Hematopoietic multipotent progenitor cell (in vitro differentiated cells): ENCODE results near the gene GPHB5. TPM values are rescaled to one million over a fixed set of nuclear protein-coding genes. Genes with fewer than 3 reads are reported as not detected.
"Not testable (repeated sequence)": the region's sequence is repeated elsewhere in the genome, so short reads cannot be mapped to it uniquely, and the experiment has no call there.

Source experiments
- DNase-seq, 3 donors: peaks; one replicate each; pipeline ENCODE4 v3.0.0-alpha.2; 2011 to 2015; ENCODE audit warnings: low read depth in 2 of 3, low spot score in 2 of 3
- total RNA-seq: library from RNA; depleted of rRNA; stranded (reverse); fragments of >200 nt; gene quantifications from one replicate; pipeline ENCODE4 v1.2.3, GENCODE V29; 2012

Gene GPHB5
- total RNA-seq, 1 donor = not detected

DNA sequence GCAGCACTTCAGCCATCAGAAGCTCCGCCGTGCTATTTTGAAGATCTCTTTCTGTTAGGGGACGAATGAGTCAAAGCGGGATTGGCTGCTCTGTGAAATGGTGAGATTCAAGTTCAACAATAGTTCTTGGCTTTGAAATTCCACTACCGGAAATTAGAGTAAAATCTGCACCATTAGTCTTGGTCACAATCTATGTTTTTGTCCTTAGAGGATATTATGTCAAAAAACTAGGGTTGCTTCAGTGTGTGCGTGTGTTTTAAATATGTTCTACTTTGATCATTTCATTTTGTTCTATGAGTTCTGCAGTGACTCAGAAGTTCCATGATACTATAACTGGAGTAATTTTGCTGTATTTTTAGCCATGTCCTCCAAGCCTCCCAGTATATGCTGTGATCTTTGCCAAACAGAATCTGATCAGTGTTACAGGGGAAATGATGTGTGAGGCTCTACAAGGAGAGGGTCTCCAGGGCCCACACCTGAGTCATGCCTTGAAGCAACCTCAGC, 22.6 kb downstream of the GPHB5 start:
- DNase-seq = no peak

DNA sequence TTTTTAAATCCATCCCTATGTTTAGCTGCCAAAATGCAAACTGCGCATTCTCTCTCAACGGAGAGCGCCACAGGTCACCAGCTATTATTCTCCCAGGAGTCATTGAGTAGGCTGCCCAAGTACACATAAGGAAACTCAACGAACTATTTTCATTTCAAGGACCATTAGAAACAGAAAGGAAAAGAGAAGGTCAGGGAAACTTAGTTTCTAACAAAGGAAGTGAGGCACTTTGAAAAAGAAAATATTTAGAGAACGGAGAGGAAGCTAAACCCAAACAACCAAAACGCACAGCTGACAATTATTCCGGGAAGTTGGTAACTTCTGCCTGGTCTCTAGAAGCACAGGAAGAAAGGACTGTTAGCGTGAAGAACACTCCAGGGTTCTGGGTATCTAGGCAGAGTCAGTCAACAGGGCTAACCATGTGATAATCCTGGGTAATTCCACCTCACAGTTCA, 23.5 kb downstream of the GPHB5 start:
- no peak for DNase-seq

DNA sequence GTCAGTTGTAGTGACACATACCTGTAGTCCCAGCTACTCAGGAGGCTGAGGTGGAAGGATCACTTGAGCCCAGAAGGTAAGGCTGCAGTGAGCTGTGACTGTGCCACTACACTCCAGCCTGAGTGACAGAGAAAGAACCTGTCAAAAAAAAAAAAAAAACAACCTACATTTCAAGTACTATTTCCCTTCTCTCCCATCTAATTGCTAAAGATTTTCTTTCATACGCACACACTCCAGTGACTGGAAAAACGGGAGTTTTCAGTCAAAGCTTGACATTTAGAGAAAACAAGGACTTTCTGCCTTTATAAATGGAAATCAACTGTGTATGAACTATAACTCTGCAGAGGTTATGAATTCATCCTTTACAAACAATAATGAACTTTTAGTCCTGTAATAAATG, 25.9 kb downstream of the GPHB5 start:
- DNase-seq = no peak

DNA sequence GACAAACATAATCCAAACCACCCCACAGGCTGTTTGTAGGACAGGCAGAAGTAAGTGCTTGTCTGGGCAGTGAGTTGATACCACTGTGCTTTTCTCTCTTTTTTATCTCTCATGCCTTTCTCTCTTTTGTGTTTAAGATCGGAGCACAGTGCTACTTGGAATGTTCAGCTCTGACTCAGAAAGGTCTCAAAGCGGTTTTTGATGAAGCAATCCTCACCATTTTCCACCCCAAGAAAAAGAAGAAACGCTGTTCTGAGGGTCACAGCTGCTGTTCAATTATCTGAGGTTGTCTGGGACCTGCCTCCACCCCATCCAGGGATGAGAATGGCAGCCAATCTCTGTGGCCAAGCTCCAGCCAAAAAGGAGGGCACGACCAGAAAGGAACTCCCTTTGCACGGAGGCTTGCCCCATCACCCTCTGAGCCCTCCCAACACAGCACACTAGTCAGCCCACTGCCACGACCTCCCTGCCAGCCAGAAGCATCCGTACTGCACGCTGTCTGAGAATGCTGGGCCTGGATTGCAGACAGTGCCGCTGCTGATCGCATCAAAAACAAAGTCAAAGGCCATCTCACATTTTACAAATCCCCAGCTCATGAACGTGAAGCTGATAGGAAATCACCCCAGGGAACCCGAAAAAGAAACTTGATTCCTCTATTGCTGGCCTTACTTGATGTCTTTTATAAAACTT, 27.8 kb downstream of the GPHB5 start:
- DNase-seq = no peak

DNA sequence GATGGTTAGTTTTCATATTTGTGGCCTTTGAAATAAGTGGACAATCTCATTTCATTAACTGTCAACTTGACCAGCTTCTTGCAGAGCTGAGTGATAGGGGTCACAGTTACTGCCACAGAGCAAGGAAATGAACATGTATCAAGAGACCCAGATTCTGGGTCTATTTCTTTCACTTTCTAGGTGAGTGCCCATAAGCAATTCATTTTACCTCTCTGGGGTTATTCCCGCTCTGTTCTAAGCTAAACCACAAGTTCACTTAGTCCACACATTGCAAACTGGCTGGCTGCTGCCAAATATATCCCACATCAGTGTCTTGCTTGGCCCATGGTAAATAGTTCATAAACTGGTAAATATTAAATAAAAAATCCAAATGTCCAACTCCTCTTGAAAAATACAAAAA, 29.9 kb downstream of the GPHB5 start:
- no peak for DNase-seq

DNA sequence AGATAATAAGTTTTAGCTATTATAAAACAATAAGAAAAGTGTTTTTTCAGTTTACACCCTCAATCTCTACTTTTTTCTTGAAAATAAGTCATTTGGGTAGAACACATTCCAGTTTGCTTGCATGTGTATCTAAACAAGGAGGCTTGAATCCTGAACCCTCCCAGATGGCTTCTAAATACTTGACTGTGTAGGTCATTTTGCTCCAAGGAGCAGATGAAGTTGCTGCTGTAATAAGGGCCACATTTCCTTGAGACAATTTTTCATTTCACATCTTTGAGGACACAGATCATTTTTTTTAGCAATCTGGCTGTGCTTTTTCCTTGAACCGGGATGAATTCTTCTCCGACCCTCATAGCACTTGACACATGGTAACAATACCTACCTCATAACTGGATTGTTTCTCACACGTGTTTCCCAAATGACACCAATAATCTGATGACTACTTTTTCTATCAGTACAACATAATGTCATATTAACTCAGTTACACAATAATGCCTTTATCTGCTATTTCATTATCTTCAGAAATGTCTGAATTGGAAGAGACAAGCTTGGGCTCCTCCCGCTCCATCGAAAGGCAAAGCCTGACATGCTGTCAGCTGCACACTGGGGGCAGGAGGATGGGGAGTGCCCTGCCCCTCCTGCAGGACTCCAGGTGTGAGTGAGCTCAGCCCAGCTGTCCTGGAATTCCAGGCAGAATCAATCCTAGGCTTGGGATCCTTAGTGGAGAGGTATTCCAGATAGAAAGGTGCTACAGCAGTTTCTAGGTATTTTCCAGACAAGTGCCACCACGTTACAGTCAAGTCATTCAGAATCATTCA, 30.9 kb downstream of the GPHB5 start:
- no peak for DNase-seq

DNA sequence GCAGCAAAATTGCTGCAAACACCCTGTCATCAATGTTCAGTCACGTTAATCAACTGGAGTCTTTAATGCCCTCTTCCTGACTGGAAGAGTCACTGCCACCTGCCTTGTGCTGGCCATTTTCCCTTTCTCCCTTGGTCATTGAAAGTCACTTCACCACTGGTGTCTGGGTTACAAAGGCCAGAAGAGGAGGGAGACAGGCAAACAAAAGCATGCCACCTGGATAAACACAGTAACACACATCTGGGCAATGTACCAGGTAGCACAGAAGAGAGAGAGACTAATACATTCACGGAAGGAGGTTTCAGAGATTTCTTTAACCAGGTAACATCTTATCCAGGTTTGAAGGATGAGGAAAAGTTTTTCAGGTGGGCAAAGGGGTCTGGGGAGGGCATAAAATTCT, 32.7 kb downstream of the GPHB5 start:
- no peak for DNase-seq

DNA sequence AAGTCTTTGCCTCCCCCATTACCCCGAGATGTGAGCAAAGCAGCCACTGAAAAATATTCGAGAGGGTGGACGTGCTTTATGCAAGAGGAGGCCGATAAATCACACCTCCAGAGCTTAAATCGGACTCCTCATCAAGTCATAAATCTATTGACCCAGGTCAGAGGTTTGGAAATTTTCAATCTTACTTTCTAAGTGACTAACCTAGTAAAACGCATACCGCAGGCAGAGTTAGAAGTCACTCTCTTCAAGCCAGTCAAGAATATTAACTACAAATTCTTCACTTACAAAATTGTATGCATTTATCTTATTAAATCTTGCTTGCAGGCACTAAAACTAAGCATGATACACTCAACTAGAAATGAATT, 34.9 kb downstream of the GPHB5 start:
- no peak for DNase-seq

DNA sequence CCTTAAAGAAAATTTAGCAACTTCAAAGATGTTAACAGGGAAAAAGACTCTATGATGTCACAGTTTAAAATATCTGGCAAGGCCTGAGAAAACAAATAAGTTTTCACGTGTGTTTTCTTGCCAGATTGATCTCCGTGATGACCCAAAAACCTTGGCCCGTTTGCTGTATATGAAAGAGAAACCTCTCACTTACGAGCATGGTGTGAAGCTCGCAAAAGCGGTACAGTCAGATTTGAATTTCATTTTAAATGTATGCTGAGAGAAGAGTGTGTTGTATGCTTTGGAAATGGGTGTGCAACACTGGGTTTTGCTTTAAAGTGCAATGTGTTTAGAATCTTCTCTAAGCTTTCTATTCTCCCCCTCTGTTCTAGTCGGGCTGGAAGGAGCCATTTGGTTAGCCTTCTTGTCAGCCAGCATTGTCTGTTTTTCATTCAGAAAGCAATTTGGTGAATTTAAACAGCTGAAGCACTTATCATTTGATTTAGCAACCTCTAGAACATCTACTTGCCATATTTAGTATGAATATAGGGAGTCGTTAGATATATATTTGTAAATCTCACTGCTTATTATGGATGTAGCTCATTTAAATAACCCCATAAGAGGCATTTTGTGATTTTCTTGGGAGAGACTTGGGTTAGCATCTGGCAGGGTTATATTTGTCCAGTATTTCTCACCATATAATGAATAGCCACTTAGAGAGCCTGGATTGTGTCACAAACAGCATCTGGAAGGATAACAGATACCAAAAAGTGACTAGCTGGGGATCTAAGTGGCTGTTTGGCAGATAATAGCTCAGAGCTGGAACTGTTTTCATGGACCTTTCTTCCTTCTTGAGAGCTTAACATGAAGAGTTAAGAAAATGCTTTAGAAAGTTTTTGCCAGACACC, 35.5 kb downstream of the GPHB5 start:
- DNase-seq = no peak

DNA sequence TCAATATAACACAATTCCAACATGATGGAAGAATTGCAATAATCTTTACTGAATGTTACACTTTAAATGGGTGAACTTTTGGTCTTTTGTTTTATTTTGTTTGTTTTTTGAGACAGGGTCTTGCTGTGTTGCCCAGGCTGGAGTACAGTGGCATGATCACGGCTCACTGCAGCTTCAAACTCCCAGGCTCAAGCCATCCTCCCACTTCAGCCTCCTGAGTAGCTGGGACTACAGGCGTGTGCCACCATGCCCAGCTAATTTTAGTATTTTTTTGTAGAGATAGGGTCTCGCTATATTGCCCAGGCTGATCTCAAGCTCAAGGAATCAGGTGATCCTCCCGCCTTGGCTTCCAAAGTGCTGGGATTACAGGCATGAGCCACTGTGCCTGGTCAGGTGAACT, 38.8 kb downstream of the GPHB5 start:
- not testable (repeated sequence) for DNase-seq

DNA sequence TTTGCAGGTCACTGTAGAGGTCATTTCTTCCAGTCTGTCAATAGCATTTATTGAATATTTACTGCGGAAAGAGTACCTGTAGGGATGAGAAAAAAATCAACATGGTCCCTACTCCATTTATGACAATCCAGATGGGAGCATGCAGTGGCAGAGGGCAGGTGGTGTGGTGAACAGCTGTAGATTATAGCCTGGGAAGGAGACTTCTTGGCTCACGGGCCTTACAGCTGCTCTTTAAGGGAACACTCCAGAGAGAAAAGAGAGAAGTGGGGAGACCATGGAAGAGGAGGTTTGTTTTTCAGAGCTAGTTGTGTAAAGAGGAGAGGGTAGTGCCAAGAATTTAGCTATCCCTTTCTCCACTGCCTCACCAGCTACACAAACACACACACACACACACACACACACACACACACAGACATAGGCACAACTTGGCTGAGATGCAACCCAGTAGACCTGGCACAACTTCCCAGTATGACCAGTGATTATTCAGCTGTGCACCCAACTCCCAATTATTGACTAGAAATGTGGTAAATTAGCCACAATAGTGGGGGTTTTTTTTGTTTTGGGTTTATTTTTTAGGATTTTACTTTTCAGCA, 41.0 kb downstream of the GPHB5 start:
- DNase-seq = no peak

DNA sequence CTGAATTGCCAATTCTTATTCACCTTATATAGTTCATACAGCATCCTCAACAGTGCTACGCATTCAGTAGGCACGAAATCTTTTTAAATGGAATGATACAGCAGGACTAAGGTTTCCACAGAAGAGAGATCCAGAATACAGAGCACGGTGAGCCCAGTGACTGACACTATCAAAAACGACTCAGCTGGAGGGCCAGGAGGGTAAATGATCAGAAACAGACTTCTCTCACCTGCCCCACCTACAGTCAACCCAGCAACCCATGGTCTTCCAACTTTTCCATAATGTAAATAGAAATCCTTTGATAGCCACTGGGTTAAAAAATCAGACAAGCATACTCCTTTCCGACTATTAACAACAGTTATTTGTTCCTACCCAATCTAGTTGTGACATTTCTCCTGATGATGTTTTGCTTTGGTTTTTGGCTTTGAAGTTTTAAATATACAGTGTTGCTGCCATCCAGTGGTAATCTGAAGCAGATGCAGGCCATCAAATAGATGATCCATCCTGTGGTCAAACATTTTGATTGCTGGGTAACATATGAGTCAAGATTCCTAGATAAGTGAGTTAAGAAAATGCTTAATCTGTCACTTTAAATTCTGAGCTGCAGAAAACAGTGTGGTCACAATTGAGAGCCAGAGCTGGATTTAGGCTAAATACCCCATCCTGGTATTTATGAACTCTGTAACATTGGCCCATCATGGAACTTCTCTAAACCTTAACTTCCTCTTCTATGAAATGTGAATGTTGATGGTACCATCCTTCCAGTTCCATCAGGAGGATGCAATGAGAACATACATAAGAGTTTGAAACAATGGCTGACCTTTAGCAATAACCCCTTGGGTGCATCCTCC, 42.0 kb downstream of the GPHB5 start:
- DNase-seq = peak in 2 of 3 donors; percentile 15 to 47

DNA sequence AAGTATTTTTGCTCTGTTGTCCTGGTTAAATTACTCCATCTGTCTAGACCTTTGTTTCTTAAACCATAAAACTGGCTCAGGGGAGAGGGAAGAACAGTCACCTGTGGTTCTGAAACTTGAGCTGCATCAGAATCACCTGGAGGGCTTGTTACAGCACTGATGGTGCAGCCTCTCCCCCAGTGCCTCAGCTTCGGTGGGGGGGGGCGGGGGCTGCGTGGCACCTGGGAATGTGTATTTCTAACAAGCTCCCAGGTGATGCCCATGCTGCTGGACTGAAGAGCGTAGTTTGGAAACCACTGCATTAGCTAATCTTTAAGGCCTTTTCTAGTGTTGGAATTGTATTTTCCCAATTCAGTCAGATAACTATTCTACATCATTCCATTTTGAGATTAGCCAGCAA, 42.7 kb downstream of the GPHB5 start:
- DNase-seq = no peak

DNA sequence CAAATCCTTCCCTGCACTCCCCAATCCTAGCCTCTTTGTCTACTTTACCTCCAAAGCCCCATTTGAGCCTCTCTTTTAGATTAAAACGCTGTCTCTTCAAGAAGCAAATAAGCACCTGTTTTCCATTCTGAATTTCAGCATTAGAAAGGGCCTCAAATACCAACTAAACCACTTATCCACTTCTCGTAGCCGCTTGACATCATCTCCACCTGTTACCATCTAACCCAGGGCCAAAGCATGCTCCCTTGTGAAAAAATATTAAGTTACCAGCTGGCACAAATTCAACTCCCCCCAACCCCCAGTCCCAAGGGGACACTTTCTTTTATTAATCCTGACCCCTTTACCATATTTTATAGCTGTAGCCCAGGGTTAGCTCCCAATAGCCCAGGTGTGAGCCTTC, 43.1 kb downstream of the GPHB5 start:
- DNase-seq = no peak

DNA sequence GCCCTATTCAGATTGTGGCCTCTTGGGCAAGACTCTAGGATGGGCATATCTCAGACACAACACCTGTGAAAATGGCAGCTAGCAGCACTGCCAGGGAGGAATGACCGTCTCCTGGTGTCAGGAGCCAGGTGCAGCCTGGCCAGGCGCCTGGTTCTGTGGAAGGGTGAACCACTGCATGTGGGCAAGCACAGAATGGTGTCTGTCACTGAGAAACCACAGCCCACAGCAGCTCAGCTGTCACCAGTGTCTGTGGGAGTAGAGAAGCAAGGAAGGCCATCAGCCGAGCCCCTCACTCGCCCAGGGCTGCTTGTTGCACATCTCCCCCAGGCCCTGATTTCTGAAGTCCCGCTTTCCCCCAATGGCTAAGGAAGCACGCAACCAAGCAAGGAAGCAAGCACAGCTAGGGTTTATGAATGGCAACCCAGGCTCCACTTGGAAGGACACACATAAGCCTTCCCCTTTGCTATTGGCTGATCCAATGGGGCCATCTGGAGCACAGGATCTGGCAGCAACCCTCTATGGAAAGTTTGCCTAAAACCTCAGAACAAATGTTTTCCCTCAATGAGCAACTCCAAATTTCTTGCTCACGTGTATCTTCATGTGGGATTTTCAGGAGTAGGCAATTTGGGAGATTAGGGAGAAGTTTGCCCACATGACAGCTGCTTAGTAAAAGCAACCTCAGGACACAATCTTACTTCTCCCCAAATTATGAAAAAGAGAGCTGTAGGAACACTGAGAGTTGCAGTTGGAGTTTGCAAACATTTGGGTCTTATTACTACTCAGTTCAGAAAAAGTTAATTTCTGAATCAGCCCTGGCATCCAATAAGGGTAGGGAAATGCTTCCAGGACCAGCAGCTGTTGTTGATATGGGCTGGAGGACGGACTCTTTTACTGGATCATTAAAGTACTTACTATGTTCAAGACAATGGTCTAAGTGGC, 44.7 kb downstream of the GPHB5 start:
- DNase-seq = no peak

DNA sequence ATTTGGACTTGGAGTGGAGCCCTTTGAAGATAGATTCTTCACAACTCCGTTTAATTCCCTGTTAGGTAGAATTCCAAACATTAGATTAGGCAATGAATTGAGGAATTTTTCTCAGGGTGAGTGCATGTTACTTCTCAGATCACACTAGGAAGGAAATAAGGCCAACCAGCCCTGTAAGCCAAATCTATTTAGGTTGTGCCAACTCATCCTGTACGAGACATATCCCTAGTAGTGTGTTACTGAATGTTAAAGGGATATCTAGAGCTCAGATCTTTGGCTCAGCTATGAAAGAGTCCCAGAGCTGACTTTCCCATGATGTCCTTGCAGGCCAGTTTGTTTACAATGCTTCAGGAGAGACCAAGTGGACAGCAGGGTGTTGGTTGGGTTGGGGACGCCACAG, 45.6 kb downstream of the GPHB5 start:
- DNase-seq = no peak

DNA sequence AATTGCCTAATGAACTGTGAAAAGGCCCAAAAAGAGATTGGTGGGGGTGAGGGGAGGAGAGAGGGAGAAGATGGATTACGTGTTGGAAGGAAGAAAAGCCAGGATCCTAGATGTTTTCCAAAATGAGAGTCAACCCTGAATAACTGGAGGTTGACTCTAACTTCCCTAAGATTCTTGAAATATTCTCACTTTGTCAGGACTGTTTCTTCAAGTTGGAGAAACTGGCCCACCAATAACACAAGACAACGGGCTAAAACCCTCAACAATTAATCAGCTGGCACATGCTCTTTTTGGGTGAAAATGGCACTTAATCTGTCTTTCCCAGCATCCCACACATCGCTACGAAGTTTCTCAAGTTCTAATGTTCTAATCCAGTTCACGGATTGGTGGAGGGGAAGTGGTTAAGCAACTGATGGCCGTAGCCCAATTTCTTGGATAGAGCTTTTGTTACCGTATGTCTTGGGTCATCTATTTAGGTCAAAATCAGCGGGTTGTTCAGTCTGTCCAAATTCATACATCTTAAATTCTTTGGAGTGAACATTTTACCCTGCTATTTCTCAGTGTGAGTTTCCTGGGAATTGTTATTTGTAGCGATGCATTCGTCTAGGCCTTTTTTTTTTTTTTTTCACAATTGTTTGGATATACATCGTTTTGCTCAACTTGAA, 49.0 kb downstream of the GPHB5 start:
- DNase-seq = no peak

DNA sequence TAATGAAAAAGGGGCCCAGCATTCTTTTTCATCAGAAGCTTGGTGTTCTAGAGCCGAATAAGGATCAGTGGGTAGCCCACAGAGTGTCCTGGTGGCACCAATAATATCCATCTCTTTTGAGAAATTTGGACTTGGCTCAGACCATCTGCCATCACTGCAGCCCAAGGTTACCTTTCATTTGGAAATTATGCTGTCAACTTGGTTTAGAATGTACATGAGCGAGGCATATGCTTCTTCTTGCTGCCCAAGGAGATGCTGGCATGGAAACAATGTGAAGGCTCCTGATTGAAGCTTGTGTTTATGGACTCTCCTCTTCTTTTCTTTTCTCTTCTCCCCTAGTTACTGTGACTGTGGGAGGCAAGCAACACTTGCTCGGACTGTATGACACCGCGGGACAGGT, 50.0 kb downstream of the GPHB5 start:
- no peak for DNase-seq
